Neuronal stem cell (in vitro differentiated cells): Measurements from ENCODE around the gene TXNDC16.

Experiments
- DNase-seq: peaks from one replicate; pipeline ENCODE4 v3.0.0-alpha.2; 2013; ENCODE audit warnings: low spot score
- H2AFZ ChIP-seq: one replicate; pipeline ENCODE4 v1.6.1; 2013; ENCODE audit warnings: mild to moderate bottlenecking, low read length, inconsistent platforms
- H2AK5ac ChIP-seq: 2 replicates; pipeline ENCODE4 v1.6.1; 2013; ENCODE audit warnings: low read depth, mild to moderate bottlenecking, inconsistent platforms, low read length, moderate library complexity, mixed read lengths
- H2BK120ac ChIP-seq: 2 replicates; pipeline ENCODE4 v1.6.1; 2013; ENCODE audit warnings: low read depth, mild to moderate bottlenecking, inconsistent platforms, low read length, moderate library complexity, mixed read lengths
- H2BK12ac ChIP-seq: one replicate; pipeline ENCODE4 v1.6.1; 2013; ENCODE audit warnings: low read length, inconsistent platforms
- H2BK15ac ChIP-seq: 2 replicates; pipeline ENCODE4 v1.6.1; 2013; ENCODE audit warnings: mild to moderate bottlenecking, low read length, inconsistent platforms, mixed read lengths
- H2BK5ac ChIP-seq: one replicate; pipeline ENCODE4 v1.6.1; 2013; ENCODE audit warnings: inconsistent platforms, mild to moderate bottlenecking, low read length, moderate library complexity
- H3K14ac ChIP-seq: one replicate; pipeline ENCODE4 v1.6.1; 2013; ENCODE audit warnings: low read length, inconsistent platforms
- H3K18ac ChIP-seq: 2 replicates; pipeline ENCODE4 v1.6.1; 2013; ENCODE audit warnings: low read length, inconsistent platforms
- H3K23ac ChIP-seq: 2 replicates; pipeline ENCODE4 v1.6.1; 2013; ENCODE audit warnings: low read depth, mild to moderate bottlenecking, mixed read lengths, low read length, inconsistent platforms; ENCODE audit not compliant: poor library complexity
- H3K27ac ChIP-seq: replicated peaks from 3 replicates; pipeline ENCODE4 v1.5.1; 2013; ENCODE audit warnings: low read length, inconsistent platforms
- H3K27me3 ChIP-seq, 3 experiments: 2 replicates each; pipeline ENCODE4 v1.6.1; 2013; ENCODE audit warnings: low read length in 3 of 3, mild to moderate bottlenecking in 2 of 3, inconsistent platforms in 1 of 3, low read depth in 1 of 3, mixed read lengths in 1 of 3, moderate library complexity in 1 of 3; ENCODE audit not compliant: control insufficient read depth in 3 of 3, insufficient read depth in 3 of 3
- H3K36me3 ChIP-seq, 2 donors: replicated peaks in 1 of 2; 2 replicates each; pipeline ENCODE4 v1.6.1; 2013; ENCODE audit warnings: low read length in 2 of 2; ENCODE audit not compliant: control insufficient read depth in 2 of 2, insufficient read depth in 2 of 2
- H3K4ac ChIP-seq: 2 replicates; pipeline ENCODE4 v1.6.1; 2013; ENCODE audit warnings: inconsistent platforms, mild to moderate bottlenecking, low read length, moderate library complexity
- H3K4me1 ChIP-seq, 2 donors: 1 replicate in 1 of 2; 2 replicates in 1 of 2; pipeline ENCODE4 v1.6.1; 2013; ENCODE audit warnings: low read length in 2 of 2, low read depth in 1 of 2; ENCODE audit not compliant: control insufficient read depth in 2 of 2, insufficient read depth in 1 of 2
- H3K4me2 ChIP-seq: one replicate; pipeline ENCODE4 v1.6.1; 2013; ENCODE audit warnings: mild to moderate bottlenecking, low read length, inconsistent platforms; ENCODE audit not compliant: insufficient read depth, poor library complexity, severe bottlenecking
- H3K4me3 ChIP-seq, 2 donors: 2 replicates each; pipeline ENCODE4 v1.5.1; 2013; ENCODE audit warnings: low read length in 2 of 2, mild to moderate bottlenecking in 2 of 2, inconsistent platforms in 1 of 2, moderate library complexity in 1 of 2
- H3K79me1 ChIP-seq: one replicate; pipeline ENCODE4 v1.6.1; 2013; ENCODE audit warnings: low read depth, mild to moderate bottlenecking, inconsistent platforms, low read length, moderate library complexity
- H3K9ac ChIP-seq: one replicate; pipeline ENCODE4 v1.6.1; 2013; ENCODE audit warnings: mild to moderate bottlenecking, low read depth, low read length, inconsistent platforms; ENCODE audit not compliant: poor library complexity
- H3K9me3 ChIP-seq, 2 donors: replicated peaks in 1 of 2; 2 replicates each; pipeline versions ENCODE3 to v1.6.1; 2013; ENCODE audit warnings: low read length in 2 of 2, mild to moderate bottlenecking in 2 of 2, inconsistent platforms in 1 of 2, low read depth in 1 of 2, mixed read lengths in 1 of 2, moderate library complexity in 1 of 2; ENCODE audit not compliant: control insufficient read depth in 2 of 2, insufficient read depth in 1 of 2
- H4K8ac ChIP-seq: one replicate; pipeline ENCODE4 v1.6.1; 2013; ENCODE audit warnings: low read depth, mild to moderate bottlenecking, inconsistent platforms, low read length, moderate library complexity
- H4K91ac ChIP-seq: one replicate; pipeline ENCODE4 v1.6.1; 2013; ENCODE audit warnings: low read length, low read depth, mild to moderate bottlenecking, inconsistent platforms; ENCODE audit not compliant: poor library complexity
- WGBS, 2 donors: extraction: QIAGEN DNeasy Blood & Tissue Kit; methylation state at CpG; one replicate each; pipeline ENCODE4 v1.1.7; 2013; ENCODE audit warnings: missing lambda C conversion rate in 2 of 2, mixed read lengths in 1 of 2; ENCODE audit not compliant: insufficient read length in 2 of 2, insufficient replicate concordance in 1 of 2; ENCODE audit errors: extremely low coverage in 2 of 2; 5-methylcytosine and 5-hydroxymethylcytosine counted together

The TXNDC16 gene

GRCh38 chr14:52545584-52546317 lies 6.6 kb downstream of the TXNDC16 start:
- H3K27ac ChIP-seq, result no peak overlapping the region
- no peak overlapping the region for H2AK5ac ChIP-seq
- H3K14ac ChIP-seq, result no peak overlapping the region
- H3K79me1 ChIP-seq, result no peaks in the 10 kb centered on the region
- H2AFZ ChIP-seq, result no peak overlapping the region
- no peak overlapping the region for H4K8ac ChIP-seq
- H3K27me3 ChIP-seq, result no peaks in the 10 kb centered on the region
- H3K23ac ChIP-seq, result no peak overlapping the region
- H3K4me2 ChIP-seq, result no peak overlapping the region
- H2BK12ac ChIP-seq, result no peak overlapping the region
- no peaks in the 10 kb centered on the region for H3K9me3 ChIP-seq
- no peak overlapping the region for H2BK5ac ChIP-seq
- no peaks in the 10 kb centered on the region for H3K36me3 ChIP-seq
- no peak overlapping the region for H3K4ac ChIP-seq
- H2BK120ac ChIP-seq, result no peak overlapping the region
- H3K9ac ChIP-seq, result no peak overlapping the region
- no peak overlapping the region for H2BK15ac ChIP-seq
- H4K91ac ChIP-seq, result no peak overlapping the region
- H3K18ac ChIP-seq, result no peak overlapping the region
- no CpG with 5 or more reads among the region's 7 CpGs for WGBS, 2 donors
- H3K4me1 ChIP-seq, result peaks cover under 1 to 3% of the 10 kb centered on the region in 2 donors
- DNase-seq, result no peak
- no peak overlapping the region for H3K4me3 ChIP-seq

- Histone ChIP-seq H3K4me3 (no peak overlapping the region), H2AK5ac (no peak overlapping the region), H2AFZ (no peak overlapping the region), H3K4ac (no peak overlapping the region), H2BK120ac (no peak overlapping the region), H3K9me3 (no peaks in the 10 kb centered on the region), H2BK5ac (no peak overlapping the region), H3K23ac (no peak overlapping the region), H3K4me1 (no peaks in the 10 kb centered on the region), H4K91ac (no peak overlapping the region), H3K14ac (no peak overlapping the region), H3K4me2 (no peak overlapping the region), H4K8ac (no peak overlapping the region), H3K79me1 (no peaks in the 10 kb centered on the region), H3K27me3 (no peaks in the 10 kb centered on the region), H2BK15ac (no peak overlapping the region), H3K9ac (no peak overlapping the region), H2BK12ac (no peak overlapping the region), H3K27ac (no peak overlapping the region), H3K36me3 (peaks cover 0 to 40% of the 10 kb centered on the region in 2 donors), H3K18ac (no peak overlapping the region)
- no CpG with 5 or more reads among the region's 2 CpGs for WGBS, 2 donors
- DNase-seq, result no peak
These were observed 13.7 kb downstream of the TXNDC16 start for GRCh38 chr14:52538623-52539022.

- Histone ChIP-seq H3K4me3 (no peak overlapping the region), H3K4me2 (no peak overlapping the region), H3K9ac (no peak overlapping the region), H2AFZ (no peak overlapping the region), H2BK12ac (no peak overlapping the region), H3K4me1 (no peaks in the 10 kb centered on the region), H3K4ac (no peak overlapping the region), H3K18ac (no peak overlapping the region), H3K36me3 (peaks cover 0 to 41% of the 10 kb centered on the region in 2 donors), H3K79me1 (no peaks in the 10 kb centered on the region), H3K9me3 (no peaks in the 10 kb centered on the region), H2BK120ac (no peak overlapping the region), H3K27ac (no peak overlapping the region), H4K91ac (no peak overlapping the region), H3K14ac (no peak overlapping the region), H2BK15ac (no peak overlapping the region), H3K23ac (no peak overlapping the region), H4K8ac (no peak overlapping the region), H2BK5ac (no peak overlapping the region), H2AK5ac (no peak overlapping the region), H3K27me3 (no peaks in the 10 kb centered on the region)
- WGBS, 2 donors, result no CpG with 5 or more reads among the region's 3 CpGs
- DNase-seq, result no peak
These were observed 16.0 kb downstream of the TXNDC16 start for GRCh38 chr14:52536269-52536668.

- no peak overlapping the region for H3K14ac ChIP-seq
- no peak overlapping the region for H3K27ac ChIP-seq
- H2BK15ac ChIP-seq, result no peak overlapping the region
- H3K18ac ChIP-seq, result no peak overlapping the region
- no peaks in the 10 kb centered on the region for H3K9me3 ChIP-seq
- DNase-seq, result no peak
- H3K4ac ChIP-seq, result no peak overlapping the region
- H3K79me1 ChIP-seq, result no peaks in the 10 kb centered on the region
- H3K4me3 ChIP-seq, result no peak overlapping the region
- no peak overlapping the region for H2BK5ac ChIP-seq
- H2AFZ ChIP-seq, result no peak overlapping the region
- H3K9ac ChIP-seq, result no peak overlapping the region
- no peaks in the 10 kb centered on the region for H3K4me1 ChIP-seq
- no peak overlapping the region for H2AK5ac ChIP-seq
- H3K27me3 ChIP-seq, result no peaks in the 10 kb centered on the region
- H2BK120ac ChIP-seq, result no peak overlapping the region
- H3K4me2 ChIP-seq, result no peak overlapping the region
- no peak overlapping the region for H2BK12ac ChIP-seq
- peaks cover 0 to 25% of the 10 kb centered on the region in 2 donors for H3K36me3 ChIP-seq
- no peak overlapping the region for H3K23ac ChIP-seq
- no peak overlapping the region for H4K91ac ChIP-seq
- H4K8ac ChIP-seq, result no peak overlapping the region
These were observed 20.8 kb downstream of the TXNDC16 start for GRCh38 chr14:52531481-52531880.
